Measurements from ENCODE around the gene WNT5A.

The WNT5A gene

GRCh38 chr3:55486857-55487380, at the start of gene WNT5A:
Gene WNT5A, minus strand, starts transcription at chr3:55487306. Its CDS starts 321 bp downstream, at chr3:55486985.
- peak in 1 of 2 experiments; percentile 41 for DNase-seq

- no peak for DNase-seq
These were observed 47.8 kb upstream of the WNT5A start for GRCh38 chr3:55534876-55535275.

GRCh38 chr3:55532806-55533205, 45.7 kb upstream of the WNT5A start:
- no peak for DNase-seq

- DNase-seq = no peak
These were observed 44.2 kb upstream of the WNT5A start for GRCh38 chr3:55531321-55531720.

GRCh38 chr3:55527361-55527760, 40.3 kb upstream of the WNT5A start:
- DNase-seq = no peak

GRCh38 chr3:55526332-55527030, 39.4 kb upstream of the WNT5A start:
- DNase-seq = no peak

GRCh38 chr3:55525436-55525835, 38.3 kb upstream of the WNT5A start:
- no peak for DNase-seq

- DNase-seq = no peak
These were observed 37.6 kb upstream of the WNT5A start for GRCh38 chr3:55524565-55525244.

- no peak for DNase-seq
These were observed 36.4 kb upstream of the WNT5A start for GRCh38 chr3:55523471-55523870.

- no peak for DNase-seq
These were observed 34.8 kb upstream of the WNT5A start for GRCh38 chr3:55521738-55522421.

GRCh38 chr3:55521064-55521737, 34.1 kb upstream of the WNT5A start:
- no peak for DNase-seq

- DNase-seq = no peak
These were observed 31.9 kb upstream of the WNT5A start for GRCh38 chr3:55519019-55519418.

- no peak for DNase-seq
These were observed 31.3 kb upstream of the WNT5A start for GRCh38 chr3:55518451-55518850.

GRCh38 chr3:55516392-55517030, 29.4 kb upstream of the WNT5A start:
- no peak for DNase-seq

GRCh38 chr3:55515550-55516246, 28.6 kb upstream of the WNT5A start:
- no peak for DNase-seq

GRCh38 chr3:55514962-55515361, 27.9 kb upstream of the WNT5A start:
- DNase-seq = no peak

GRCh38 chr3:55512571-55513343, 25.7 kb upstream of the WNT5A start:
- no peak for DNase-seq

GRCh38 chr3:55511895-55512570, 24.9 kb upstream of the WNT5A start:
- no peak for DNase-seq

- no peak for DNase-seq
These were observed 21.2 kb upstream of the WNT5A start for GRCh38 chr3:55508335-55508734.

GRCh38 chr3:55507808-55508207, 20.7 kb upstream of the WNT5A start:
- DNase-seq = no peak

GRCh38 chr3:55505776-55506175, 18.7 kb upstream of the WNT5A start:
- DNase-seq = no peak
